ENCODE data around the gene DNAAF5. TPM values are rescaled to one million over a fixed set of nuclear protein-coding genes. Genes with fewer than 3 reads are reported as not detected.

DNAAF5 gene
- 10 to 100 TPM in 2 of 4 donors, 1 to 10 TPM in 2; 5.6 to 34.3 (median 13.3) TPM for total RNA-seq

DNA sequence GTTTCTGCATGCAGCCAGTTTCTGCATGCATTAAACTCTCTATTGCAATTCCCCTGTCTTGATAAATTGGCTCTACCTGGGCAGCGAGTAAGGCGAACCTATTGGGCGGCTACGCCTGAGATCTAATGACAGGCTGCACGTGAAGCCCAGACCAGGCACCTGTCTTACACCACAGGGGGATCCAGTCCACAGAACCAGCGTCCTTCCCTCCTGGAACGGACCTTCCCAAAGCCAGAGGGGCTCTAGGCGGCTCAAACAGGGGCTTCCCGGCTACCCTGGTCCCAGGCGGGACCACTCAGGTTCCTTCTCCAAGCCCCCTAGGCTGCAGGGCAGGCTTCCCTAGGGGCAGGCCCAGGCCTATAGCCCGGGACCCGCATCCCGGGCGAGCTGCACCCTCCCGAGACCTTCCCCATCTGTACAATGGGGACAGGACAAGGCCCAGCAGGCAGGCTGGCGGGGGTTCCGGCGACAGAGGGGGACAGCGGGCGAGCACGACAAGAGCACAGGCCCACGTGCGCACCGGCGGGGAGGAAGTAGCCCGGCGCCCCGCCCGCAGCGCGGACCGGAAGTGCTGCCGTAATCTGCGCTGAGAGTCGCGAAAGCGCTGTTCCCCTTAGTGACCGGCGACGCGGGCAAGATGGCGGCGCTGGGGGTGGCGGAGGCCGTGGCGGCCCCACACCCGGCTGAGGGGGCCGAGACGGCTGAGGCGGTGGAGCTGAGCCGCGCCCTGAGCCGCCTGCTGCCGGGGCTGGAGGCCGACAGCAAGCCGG, at the start of gene DNAAF5:
TSS of gene DNAAF5 (plus strand) at position 616 of the 770 bp plus-strand sequence. CDS start at position 638, 22 bp downstream.
- intact Hi-C loops (cut with DNase I; ENCODE audit: low total_unique reads), result loop anchor here (10.0 kb wide), 1 partner anchor 221 kb away; no protein-coding TSS in a partner anchor
- peak within 1 kb of the TSS; percentile 35 to 93 for H3K4me3 ChIP-seq
- H3K27ac ChIP-seq, result peak within 1 kb of the TSS; percentile 28 to 52
- H3K9me3 ChIP-seq, result no peaks in the 10 kb centered on the region
- TF ChIP-seq, protein P1, sequence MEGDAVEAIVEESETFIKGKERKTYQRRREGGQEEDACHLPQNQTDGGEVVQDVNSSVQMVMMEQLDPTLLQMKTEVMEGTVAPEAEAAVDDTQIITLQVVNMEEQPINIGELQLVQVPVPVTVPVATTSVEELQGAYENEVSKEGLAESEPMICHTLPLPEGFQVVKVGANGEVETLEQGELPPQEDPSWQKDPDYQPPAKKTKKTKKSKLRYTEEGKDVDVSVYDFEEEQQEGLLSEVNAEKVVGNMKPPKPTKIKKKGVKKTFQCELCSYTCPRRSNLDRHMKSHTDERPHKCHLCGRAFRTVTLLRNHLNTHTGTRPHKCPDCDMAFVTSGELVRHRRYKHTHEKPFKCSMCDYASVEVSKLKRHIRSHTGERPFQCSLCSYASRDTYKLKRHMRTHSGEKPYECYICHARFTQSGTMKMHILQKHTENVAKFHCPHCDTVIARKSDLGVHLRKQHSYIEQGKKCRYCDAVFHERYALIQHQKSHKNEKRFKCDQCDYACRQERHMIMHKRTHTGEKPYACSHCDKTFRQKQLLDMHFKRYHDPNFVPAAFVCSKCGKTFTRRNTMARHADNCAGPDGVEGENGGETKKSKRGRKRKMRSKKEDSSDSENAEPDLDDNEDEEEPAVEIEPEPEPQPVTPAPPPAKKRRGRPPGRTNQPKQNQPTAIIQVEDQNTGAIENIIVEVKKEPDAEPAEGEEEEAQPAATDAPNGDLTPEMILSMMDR (IDR thresholded peaks at IDR 0.05), result peak in 1 of 4 experiments; percentile 12
- peak in 1 of 2 donors; percentile 39 for TF ChIP-seq POLR2A (IDR thresholded peaks at IDR 0.05)
- H3K27me3 ChIP-seq, result no peaks in the 10 kb centered on the region
- peaks cover 0 to 16% of the 10 kb centered on the region in 2 donors for H3K4me1 ChIP-seq
- peak; percentile 73 to 85 for DNase-seq
- H3K36me3 ChIP-seq, result no peaks in the 10 kb centered on the region

- Histone ChIP-seq H3K27ac (no peak overlapping the region), H3K4me3 (no peak overlapping the region), H3K27me3 (no peaks in the 10 kb centered on the region), H3K4me1 (no peaks in the 10 kb centered on the region), H3K9me3 (no peaks in the 10 kb centered on the region), H3K36me3 (no peaks in the 10 kb centered on the region)
- DNase-seq, result no peak
- TF ChIP-seq, protein P1 (IDR thresholded peaks at IDR 0.05), result no peak
- no peak for TF ChIP-seq POLR2A (IDR thresholded peaks at IDR 0.05)
- intact Hi-C loops (cut with DNase I; ENCODE audit: low total_unique reads), result no loop called here
Observed at GRCh38 chr7:676972-677385, 49.5 kb upstream of the DNAAF5 start.

DNA sequence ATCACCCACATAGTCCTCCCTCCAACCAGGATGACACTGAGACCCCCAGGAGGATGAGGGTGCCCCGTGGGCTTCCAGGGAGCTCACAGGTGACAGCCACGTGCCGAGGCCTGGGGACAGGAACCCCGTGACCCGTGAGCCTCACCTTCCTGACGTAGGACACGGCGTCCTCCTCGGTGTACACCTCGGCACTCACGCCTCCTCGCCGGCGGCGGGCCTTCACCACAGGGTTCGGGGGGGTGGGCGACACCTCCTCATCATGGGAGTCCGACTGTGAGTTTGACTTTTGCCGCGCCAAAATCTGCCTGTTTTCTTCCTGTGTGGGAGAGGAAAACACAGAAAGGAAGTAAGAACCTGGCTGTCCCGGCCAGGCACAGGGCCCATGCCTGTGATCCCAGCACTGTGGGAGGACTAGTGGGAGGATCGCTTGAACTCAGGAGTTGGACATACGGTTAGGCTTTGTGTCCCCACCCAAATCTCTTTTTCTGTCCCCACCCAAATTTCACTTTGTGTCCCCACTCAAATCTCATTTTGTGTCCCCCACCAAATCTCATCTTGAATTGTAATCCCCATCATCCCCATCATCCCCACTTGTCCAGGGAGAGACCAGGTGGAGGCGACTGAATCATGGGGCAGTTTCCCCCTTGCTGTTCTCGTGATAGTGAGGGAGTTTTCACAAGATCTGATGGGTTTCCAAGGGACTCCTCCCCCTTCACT, 45.9 kb upstream of the DNAAF5 start:
- no peak for DNase-seq
- Histone ChIP-seq H3K27ac (no peak overlapping the region), H3K36me3 (no peaks in the 10 kb centered on the region), H3K4me1 (no peaks in the 10 kb centered on the region), H3K9me3 (peaks cover 0 to 3% of the 10 kb centered on the region in 2 donors), H3K27me3 (no peaks in the 10 kb centered on the region), H3K4me3 (no peak overlapping the region)
- intact Hi-C loops (cut with DNase I; ENCODE audit: low total_unique reads), result no loop called here
- no peak for TF ChIP-seq POLR2A (IDR thresholded peaks at IDR 0.05)

DNA sequence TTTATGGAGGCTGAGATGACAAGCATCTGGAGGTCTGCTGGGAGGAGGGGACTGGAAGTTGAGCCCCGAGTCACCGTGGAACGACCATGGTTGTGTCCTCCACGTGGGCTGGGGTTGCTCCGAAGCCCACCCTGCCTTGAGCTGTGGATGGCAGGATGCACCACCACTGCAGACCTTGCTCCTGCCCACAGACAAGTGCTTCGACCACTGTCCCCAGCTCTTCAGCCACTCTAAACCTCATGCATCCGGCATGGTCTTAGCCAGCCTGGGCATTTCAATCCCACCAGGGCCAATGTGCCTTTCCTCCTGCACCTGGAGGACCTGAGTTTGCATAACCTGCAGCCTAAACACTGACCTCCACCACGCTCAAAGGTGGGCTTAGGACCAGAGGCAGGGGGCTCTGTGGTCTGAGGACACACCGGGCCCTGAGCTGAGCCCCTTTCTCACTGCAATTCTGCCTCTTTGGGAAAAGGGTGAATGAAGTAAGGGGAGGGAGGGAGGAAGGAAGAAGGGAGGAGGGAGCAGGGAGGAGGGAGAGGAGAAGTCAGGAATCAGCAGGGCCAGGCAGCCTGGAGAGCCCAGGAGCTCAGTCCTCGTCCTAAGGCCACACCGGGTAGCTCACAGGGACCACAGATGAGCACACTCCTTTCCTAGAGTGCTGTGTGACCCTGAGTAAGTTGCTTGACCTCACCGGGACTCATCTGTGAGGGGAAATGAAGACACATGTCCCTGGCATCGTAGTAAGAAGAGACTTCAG, 44.8 kb upstream of the DNAAF5 start:
- Histone ChIP-seq H3K36me3 (no peaks in the 10 kb centered on the region), H3K27me3 (no peaks in the 10 kb centered on the region), H3K9me3 (peaks cover 0 to 15% of the 10 kb centered on the region in 2 donors), H3K27ac (no peak overlapping the region), H3K4me3 (no peak overlapping the region), H3K4me1 (no peaks in the 10 kb centered on the region)
- DNase-seq, result no peak
- intact Hi-C loops (cut with DNase I; ENCODE audit: low total_unique reads), result no loop called here
- TF ChIP-seq, protein P1 (IDR thresholded peaks at IDR 0.05), result no peak
- TF ChIP-seq POLR2A (IDR thresholded peaks at IDR 0.05), result no peak

GRCh38 chr7:682810-683209, 43.7 kb upstream of the DNAAF5 start:
- TF ChIP-seq POLR2A (IDR thresholded peaks at IDR 0.05), result no peak
- TF ChIP-seq, protein P1 (IDR thresholded peaks at IDR 0.05), result no peak
- Histone ChIP-seq H3K4me3 (no peak overlapping the region), H3K36me3 (no peaks in the 10 kb centered on the region), H3K27me3 (no peaks in the 10 kb centered on the region), H3K4me1 (no peaks in the 10 kb centered on the region), H3K9me3 (peaks cover 0 to 22% of the 10 kb centered on the region in 2 donors), H3K27ac (no peak overlapping the region)
- intact Hi-C loops (cut with DNase I; ENCODE audit: low total_unique reads), result no loop called here
- no peak for DNase-seq

Data from uterus (tissue), 4 donors.